Astrocyte of the spinal cord (primary cell): ENCODE results near the gene DAB1.

Source experiments
- DNase-seq: peaks from one replicate; pipeline ENCODE4 v3.0.0; 2011; ENCODE audit warnings: low read depth, low spot score
- H3K4me3 ChIP-seq: 2 replicates; pipeline ENCODE4 v1.5.1; 2011; ENCODE audit warnings: low read depth, mild to moderate bottlenecking, low read length, moderate library complexity
- CTCF ChIP-seq: IDR thresholded peaks from 2 replicates; pipeline ENCODE4 v1.5.1; 2012; ENCODE audit warnings: low read depth, mild to moderate bottlenecking, low read length, inconsistent platforms
- in situ Hi-C: cut with HindIII; loops from 2 replicates; pipeline ENCODE4 v1.10.0; 2017; ENCODE audit warnings: low sequenced_read_pairs

The DAB1 gene

GRCh38 chr1:57195436-57195941 is 228.4 kb downstream of the DAB1 start:
- DNase-seq = no peak
- H3K4me3 ChIP-seq = no peak overlapping the region
- no peak for TF ChIP-seq CTCF
- in situ Hi-C loops = no loop called here

GRCh38 chr1:57192222-57192621 is 231.6 kb downstream of the DAB1 start:
- no peak for DNase-seq
- in situ Hi-C loops = no loop called here
- no peak for TF ChIP-seq CTCF
- no peak overlapping the region for H3K4me3 ChIP-seq

- DNase-seq = no peak
- H3K4me3 ChIP-seq = no peak overlapping the region
- TF ChIP-seq CTCF = no peak
- in situ Hi-C loops = no loop called here
These were observed 233.0 kb downstream of the DAB1 start for GRCh38 chr1:57190898-57191297.

GRCh38 chr1:57188168-57188567 is 235.7 kb downstream of the DAB1 start:
- no peak overlapping the region for H3K4me3 ChIP-seq

DNA sequence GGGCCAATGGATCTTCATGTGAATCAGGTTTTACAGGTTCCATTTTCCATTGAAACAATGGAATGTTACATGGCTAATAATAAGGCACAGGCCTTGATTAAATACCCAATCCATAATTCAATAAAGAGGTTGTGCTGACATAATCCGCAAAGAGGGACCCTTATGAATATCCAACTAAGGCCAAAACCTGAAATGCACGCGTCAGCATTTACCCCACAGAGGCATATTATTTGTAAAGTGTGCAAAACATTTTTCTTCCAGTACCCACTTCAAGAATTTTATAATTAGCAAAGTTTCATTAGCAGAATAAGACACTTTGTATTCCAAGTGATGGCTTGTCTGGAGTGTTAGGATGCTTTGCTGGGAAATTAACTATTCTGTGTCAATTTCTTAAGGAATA is 237.4 kb downstream of the DAB1 start:
- no peak overlapping the region for H3K4me3 ChIP-seq
- in situ Hi-C loops = no loop called here
- DNase-seq = no peak
- TF ChIP-seq CTCF = no peak

More at GRCh38 chr1:57188168-57188567, 235.7 kb downstream of the DAB1 start:
- no peak for TF ChIP-seq CTCF
- DNase-seq = no peak
- in situ Hi-C loops = no loop called here

DNA sequence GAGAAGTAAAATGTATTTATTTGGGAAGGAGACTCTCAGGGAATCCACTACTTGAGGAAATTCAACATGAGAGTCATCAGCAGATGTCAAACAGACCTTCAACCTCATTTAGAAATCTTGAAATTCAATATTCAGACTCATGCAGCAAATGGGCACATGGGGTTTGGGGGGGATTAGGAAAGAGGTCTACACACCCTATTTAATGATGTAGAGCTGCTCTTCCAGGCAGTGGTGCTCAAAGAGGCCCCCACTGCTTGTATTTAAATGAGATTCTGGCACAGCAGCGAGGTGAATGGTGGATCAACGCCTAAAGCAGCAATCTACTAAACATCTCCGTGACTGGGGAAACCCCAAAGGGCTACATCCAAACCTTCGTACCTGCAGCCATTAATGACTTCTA is 244.9 kb downstream of the DAB1 start:
- DNase-seq = no peak
- no peak overlapping the region for H3K4me3 ChIP-seq
- in situ Hi-C loops = no loop called here
- no peak for TF ChIP-seq CTCF

GRCh38 chr1:57175506-57175905 is 248.4 kb downstream of the DAB1 start:
- TF ChIP-seq CTCF = no peak
- in situ Hi-C loops = no loop called here
- no peak for DNase-seq
- no peak overlapping the region for H3K4me3 ChIP-seq
